ENCODE measurements around the gene FARP1.

DNA sequence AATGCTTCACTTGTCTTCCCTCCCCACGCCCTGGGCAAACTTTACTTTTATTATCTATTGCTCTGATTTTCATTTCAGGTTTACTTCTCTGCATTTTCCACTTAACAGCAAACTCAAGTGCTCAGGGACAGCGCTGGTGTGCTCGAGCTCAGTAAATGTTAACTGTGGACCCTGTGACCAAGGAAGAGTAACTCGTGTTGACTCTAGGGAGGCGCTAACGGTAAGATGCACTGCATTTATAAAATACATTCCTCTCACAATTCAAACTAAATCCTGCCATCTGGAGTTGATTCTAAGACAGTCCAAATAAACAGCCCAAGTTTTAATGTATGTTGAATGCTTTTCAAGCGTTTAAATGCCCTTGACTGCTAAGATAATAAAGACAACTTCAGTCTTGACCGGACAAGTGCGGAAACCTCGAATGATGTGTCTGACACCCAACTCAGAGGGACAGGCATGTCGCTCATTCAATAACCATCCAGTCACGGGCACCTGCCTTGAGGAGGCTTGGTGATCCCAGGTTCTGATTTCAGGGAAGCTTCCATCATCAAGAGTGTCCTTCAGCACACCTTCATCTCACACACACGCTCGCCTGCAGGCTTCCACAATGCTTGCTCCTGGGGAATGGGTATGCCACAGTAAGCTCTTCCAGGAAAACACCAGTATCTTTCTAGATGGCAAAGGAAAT, 340.9 kb downstream of the FARP1 start:
- no peak for TF ChIP-seq POLR2A (IDR thresholded peaks at IDR 0.05)
- TF ChIP-seq, protein P1, sequence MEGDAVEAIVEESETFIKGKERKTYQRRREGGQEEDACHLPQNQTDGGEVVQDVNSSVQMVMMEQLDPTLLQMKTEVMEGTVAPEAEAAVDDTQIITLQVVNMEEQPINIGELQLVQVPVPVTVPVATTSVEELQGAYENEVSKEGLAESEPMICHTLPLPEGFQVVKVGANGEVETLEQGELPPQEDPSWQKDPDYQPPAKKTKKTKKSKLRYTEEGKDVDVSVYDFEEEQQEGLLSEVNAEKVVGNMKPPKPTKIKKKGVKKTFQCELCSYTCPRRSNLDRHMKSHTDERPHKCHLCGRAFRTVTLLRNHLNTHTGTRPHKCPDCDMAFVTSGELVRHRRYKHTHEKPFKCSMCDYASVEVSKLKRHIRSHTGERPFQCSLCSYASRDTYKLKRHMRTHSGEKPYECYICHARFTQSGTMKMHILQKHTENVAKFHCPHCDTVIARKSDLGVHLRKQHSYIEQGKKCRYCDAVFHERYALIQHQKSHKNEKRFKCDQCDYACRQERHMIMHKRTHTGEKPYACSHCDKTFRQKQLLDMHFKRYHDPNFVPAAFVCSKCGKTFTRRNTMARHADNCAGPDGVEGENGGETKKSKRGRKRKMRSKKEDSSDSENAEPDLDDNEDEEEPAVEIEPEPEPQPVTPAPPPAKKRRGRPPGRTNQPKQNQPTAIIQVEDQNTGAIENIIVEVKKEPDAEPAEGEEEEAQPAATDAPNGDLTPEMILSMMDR (IDR thresholded peaks at IDR 0.05) = no peak
